ENCODE measurements around the gene MCFD2.

- TF ChIP-seq CTCF (conservative IDR thresholded peaks at IDR 0.05; ENCODE audit: low read length) (no peak), EZH2phosphoT487 (IDR thresholded peaks at IDR 0.05; ENCODE audit: borderline replicate concordance, low read depth, low read length) (no peak)
Measured at GRCh38 chr2:46887028-46887885, 28.3 kb downstream of the MCFD2 start.
